ENCODE data around the gene DDX60. TPM values are rescaled to one million over a fixed set of nuclear protein-coding genes. Genes with fewer than 3 reads are reported as not detected.

Gene DDX60
- total RNA-seq, 2 donors from 2014 or later: 9.1 to 19.2 TPM

GRCh38 chr4:168203233-168203911 lies 115.2 kb downstream of the DDX60 start:
- Histone ChIP-seq H3K27me3 (replicated peaks; ENCODE audit: insufficient read depth) (no peaks in the 10 kb centered on the region), H3K9me3 (no peaks in the 10 kb centered on the region), H3K27ac (no peak overlapping the region), H3K4me3 (no peak overlapping the region), H3K4me1 (replicated peaks) (no peaks in the 10 kb centered on the region), H3K36me3 (no peaks in the 10 kb centered on the region)
- no peak for TF ChIP-seq CTCF (IDR thresholded peaks at IDR 0.05)
- no peak for TF ChIP-seq POLR2A (IDR thresholded peaks at IDR 0.05)
- no peak for DNase-seq (ENCODE audit: low spot score)
- 98% methylated on average over 4 of the region's 4 CpGs for WGBS
- intact Hi-C loops (cut with DNase I): no loop called here

GRCh38 chr4:168200685-168201084 lies 117.9 kb downstream of the DDX60 start:
- intact Hi-C loops (cut with DNase I): no loop called here
- no peak for DNase-seq (ENCODE audit: low spot score)
- no peak for TF ChIP-seq POLR2AphosphoS5 (IDR thresholded peaks at IDR 0.05)
- no peak for TF ChIP-seq CTCF (IDR thresholded peaks at IDR 0.05)
- TF ChIP-seq POLR2A (IDR thresholded peaks at IDR 0.05): no peak
- H3K27ac ChIP-seq: no peak overlapping the region
- no peaks in the 10 kb centered on the region for H3K36me3 ChIP-seq
- whole genome bisulfite sequencing: 55% methylated on average over 3 of the region's 3 CpGs
- no peak overlapping the region for H3K4me3 ChIP-seq
- no peaks in the 10 kb centered on the region for H3K9me3 ChIP-seq
- H3K4me1 ChIP-seq (replicated peaks): no peaks in the 10 kb centered on the region
- no peaks in the 10 kb centered on the region for H3K27me3 ChIP-seq (replicated peaks; ENCODE audit: insufficient read depth)

- Histone ChIP-seq H3K4me1 (replicated peaks) (no peaks in the 10 kb centered on the region), H3K27ac (no peak overlapping the region), H3K4me3 (no peak overlapping the region), H3K27me3 (replicated peaks; ENCODE audit: insufficient read depth) (no peaks in the 10 kb centered on the region), H3K9me3 (no peaks in the 10 kb centered on the region), H3K36me3 (no peaks in the 10 kb centered on the region)
- no peak for TF ChIP-seq CTCF (IDR thresholded peaks at IDR 0.05)
- no peak for TF ChIP-seq POLR2AphosphoS5 (IDR thresholded peaks at IDR 0.05)
- TF ChIP-seq POLR2A (IDR thresholded peaks at IDR 0.05): no peak
- intact Hi-C loops (cut with DNase I): no loop called here
- DNase-seq (ENCODE audit: low spot score): no peak
- 59% methylated on average over 4 of the region's 4 CpGs for WGBS
These were observed 119.1 kb downstream of the DDX60 start for GRCh38 chr4:168199260-168199957.

- H3K27ac ChIP-seq: no peak overlapping the region
- H3K27me3 ChIP-seq (replicated peaks; ENCODE audit: insufficient read depth): no peaks in the 10 kb centered on the region
- TF ChIP-seq POLR2AphosphoS5 (IDR thresholded peaks at IDR 0.05) (no peak), CTCF (IDR thresholded peaks at IDR 0.05) (no peak), POLR2A (IDR thresholded peaks at IDR 0.05) (no peak)
- H3K9me3 ChIP-seq: no peaks in the 10 kb centered on the region
- no peaks in the 10 kb centered on the region for H3K4me1 ChIP-seq (replicated peaks)
- no peak overlapping the region for H3K4me3 ChIP-seq
- intact Hi-C loops (cut with DNase I): no loop called here
- DNase-seq (ENCODE audit: low spot score): no peak
- H3K36me3 ChIP-seq: no peaks in the 10 kb centered on the region
These were observed 120.6 kb downstream of the DDX60 start for GRCh38 chr4:168197926-168198325.

- intact Hi-C loops (cut with DNase I): no loop called here
- TF ChIP-seq CTCF (IDR thresholded peaks at IDR 0.05) (no peak), POLR2A (IDR thresholded peaks at IDR 0.05) (no peak), POLR2AphosphoS5 (IDR thresholded peaks at IDR 0.05) (no peak)
- H3K9me3 ChIP-seq: no peaks in the 10 kb centered on the region
- 90% methylated on average over 1 of the region's 1 CpG for WGBS
- no peak overlapping the region for H3K27ac ChIP-seq
- H3K36me3 ChIP-seq: no peaks in the 10 kb centered on the region
- H3K27me3 ChIP-seq (replicated peaks; ENCODE audit: insufficient read depth): no peaks in the 10 kb centered on the region
- H3K4me3 ChIP-seq: no peak overlapping the region
- DNase-seq (ENCODE audit: low spot score): no peak
- no peaks in the 10 kb centered on the region for H3K4me1 ChIP-seq (replicated peaks)
These were observed 129.8 kb downstream of the DDX60 start for GRCh38 chr4:168188754-168189153.
